Brain microvascular endothelial cell (primary cell): Measurements from ENCODE around the gene TTC34.
A peak's percentile ranks its signal among the peaks of the same experiment; 100 is the strongest.

ENCODE experiments used
- DNase-seq: peaks from one replicate; pipeline ENCODE4 v3.0.0-alpha.2; 2020
- H3K27ac ChIP-seq: fragments of 250-450 bp; sonication (Bioruptor Pico); 2 replicates; pipeline ENCODE4 v1.5.1; 2020; ENCODE audit warnings: mild to moderate bottlenecking, moderate library complexity
- H3K27me3 ChIP-seq: fragments of 250-450 bp; sonication (Bioruptor Pico); replicated peaks from 2 replicates; pipeline ENCODE4 v1.5.1; 2020; ENCODE audit warnings: mild to moderate bottlenecking
- H3K36me3 ChIP-seq: fragments of 250-450 bp; sonication (Bioruptor Pico); replicated peaks from 2 replicates; pipeline ENCODE4 v1.5.1; 2020; ENCODE audit warnings: mild to moderate bottlenecking
- H3K4me3 ChIP-seq: 2 replicates; pipeline ENCODE4 v1.5.1; 2011; ENCODE audit warnings: low read depth, mild to moderate bottlenecking, control low read depth, low read length, moderate library complexity
- in situ Hi-C: cut with HindIII; loops from 2 replicates; pipeline ENCODE4 v1.10.0; 2017; ENCODE audit warnings: low sequenced_read_pairs, low pct_ligation_motif_present
- TF ChIP-seq, protein P1 (sequence below): IDR thresholded peaks from 2 replicates; pipeline ENCODE4 v1.5.1; 2011; ENCODE audit warnings: low read depth, mild to moderate bottlenecking, moderate library complexity, low read length, control low read depth, inconsistent platforms; ENCODE audit errors: missing control alignments

TTC34 gene

GRCh38 chr1:2642560-2643413, 158.7 kb downstream of the TTC34 start:
- Histone ChIP-seq H3K27ac (peak overlapping the region; percentile 37), H3K27me3 (no peaks in the 10 kb centered on the region), H3K4me3 (peak overlapping the region; percentile 73), H3K36me3 (no peaks in the 10 kb centered on the region)
- peak; percentile 87 for DNase-seq
- in situ Hi-C loops, result no loop called here
- TF ChIP-seq, protein P1, sequence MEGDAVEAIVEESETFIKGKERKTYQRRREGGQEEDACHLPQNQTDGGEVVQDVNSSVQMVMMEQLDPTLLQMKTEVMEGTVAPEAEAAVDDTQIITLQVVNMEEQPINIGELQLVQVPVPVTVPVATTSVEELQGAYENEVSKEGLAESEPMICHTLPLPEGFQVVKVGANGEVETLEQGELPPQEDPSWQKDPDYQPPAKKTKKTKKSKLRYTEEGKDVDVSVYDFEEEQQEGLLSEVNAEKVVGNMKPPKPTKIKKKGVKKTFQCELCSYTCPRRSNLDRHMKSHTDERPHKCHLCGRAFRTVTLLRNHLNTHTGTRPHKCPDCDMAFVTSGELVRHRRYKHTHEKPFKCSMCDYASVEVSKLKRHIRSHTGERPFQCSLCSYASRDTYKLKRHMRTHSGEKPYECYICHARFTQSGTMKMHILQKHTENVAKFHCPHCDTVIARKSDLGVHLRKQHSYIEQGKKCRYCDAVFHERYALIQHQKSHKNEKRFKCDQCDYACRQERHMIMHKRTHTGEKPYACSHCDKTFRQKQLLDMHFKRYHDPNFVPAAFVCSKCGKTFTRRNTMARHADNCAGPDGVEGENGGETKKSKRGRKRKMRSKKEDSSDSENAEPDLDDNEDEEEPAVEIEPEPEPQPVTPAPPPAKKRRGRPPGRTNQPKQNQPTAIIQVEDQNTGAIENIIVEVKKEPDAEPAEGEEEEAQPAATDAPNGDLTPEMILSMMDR, result peak; percentile 27

- TF ChIP-seq, protein P1, result no peak
Observed at GRCh38 chr1:2642131-2642559, 159.3 kb downstream of the TTC34 start.

GRCh38 chr1:2641381-2642130, 159.9 kb downstream of the TTC34 start:
- Histone ChIP-seq H3K4me3 (peak overlapping the region; percentile 73), H3K27me3 (no peaks in the 10 kb centered on the region), H3K36me3 (no peaks in the 10 kb centered on the region), H3K27ac (no peak overlapping the region)
- DNase-seq, result no peak
- TF ChIP-seq, protein P1, result no peak
- in situ Hi-C loops, result no loop called here

More at GRCh38 chr1:2642131-2642559, 159.3 kb downstream of the TTC34 start:
- no peaks in the 10 kb centered on the region for H3K27me3 ChIP-seq
- no peak overlapping the region for H3K27ac ChIP-seq
- H3K36me3 ChIP-seq, result no peaks in the 10 kb centered on the region
- no peak for DNase-seq
- peak overlapping the region; percentile 73 for H3K4me3 ChIP-seq
- in situ Hi-C loops, result no loop called here

DNA sequence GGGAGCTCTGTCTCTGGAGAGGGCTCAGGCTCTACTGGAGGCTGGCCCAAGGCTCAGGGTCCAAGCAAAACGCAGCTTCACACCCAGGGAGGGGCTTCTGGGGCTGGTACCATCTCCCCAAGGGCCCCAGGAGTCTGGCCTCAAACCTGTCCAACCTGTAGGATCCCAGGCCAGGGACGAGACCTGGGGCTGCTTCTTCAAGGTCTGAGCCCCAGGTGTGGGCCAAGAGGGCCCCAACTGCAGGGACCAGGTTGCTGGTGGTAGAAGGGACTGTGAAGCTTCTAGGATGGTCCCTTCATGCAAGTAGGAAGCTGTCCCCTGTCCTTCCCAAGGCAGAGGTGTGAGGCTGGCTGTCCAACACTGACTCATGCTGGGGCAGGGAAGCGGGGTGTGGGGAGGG, 160.9 kb downstream of the TTC34 start:
- H3K36me3 ChIP-seq, result no peaks in the 10 kb centered on the region
- no peak for DNase-seq
- no peak overlapping the region for H3K27ac ChIP-seq
- H3K4me3 ChIP-seq, result no peak overlapping the region
- in situ Hi-C loops, result no loop called here
- H3K27me3 ChIP-seq, result no peaks in the 10 kb centered on the region
- TF ChIP-seq, protein P1, result no peak

DNA sequence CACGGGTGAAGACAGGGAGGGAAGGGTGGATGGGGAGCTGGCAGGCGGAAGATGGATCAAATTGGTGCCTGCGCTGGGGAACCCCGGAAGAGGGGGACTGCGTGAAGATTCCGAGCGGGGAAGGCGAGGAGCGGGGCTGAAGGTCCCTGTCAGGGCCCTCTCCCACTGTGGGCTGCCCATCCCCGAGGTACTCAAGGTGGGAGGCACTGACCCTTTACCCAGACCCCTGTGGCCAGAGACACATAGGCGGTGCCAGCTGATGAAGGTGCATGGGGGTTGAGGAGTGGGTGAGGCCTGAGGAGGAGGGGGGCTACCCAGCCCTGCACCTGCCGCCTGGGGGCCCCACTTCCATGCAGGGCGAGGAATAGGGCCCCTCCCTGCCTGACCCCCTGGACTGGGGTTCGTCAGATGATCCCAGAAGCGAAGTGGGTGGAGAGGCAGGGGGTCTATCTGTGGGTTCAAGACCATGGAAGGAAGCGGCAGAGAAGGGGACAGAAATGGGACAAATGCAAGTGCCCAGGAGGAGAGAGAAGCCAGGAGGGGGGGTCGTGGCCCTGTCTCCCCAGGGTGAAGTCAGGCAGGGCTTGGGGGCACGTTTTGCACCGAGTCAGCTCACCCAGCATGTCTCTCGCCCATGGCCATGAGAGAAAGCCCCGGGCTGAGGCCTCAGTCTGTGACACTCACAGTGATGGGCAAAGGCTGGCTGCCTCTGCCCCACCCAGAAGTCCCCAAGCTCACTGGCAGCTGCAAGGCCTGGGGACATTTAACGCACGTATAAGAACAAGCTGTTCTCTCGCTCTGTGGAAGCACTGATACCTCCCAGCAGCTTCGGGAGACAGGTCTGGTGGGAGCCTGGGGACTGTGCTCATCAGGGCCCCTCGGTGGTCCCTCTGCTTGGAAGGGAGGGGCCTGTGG, 161.6 kb downstream of the TTC34 start:
- no peak for DNase-seq
- in situ Hi-C loops, result no loop called here
- TF ChIP-seq, protein P1, result no peak

More for the DNA sequence above, 161.6 kb downstream of the TTC34 start:
- H3K27ac ChIP-seq, result no peak overlapping the region
- H3K36me3 ChIP-seq, result no peaks in the 10 kb centered on the region
- H3K27me3 ChIP-seq, result no peaks in the 10 kb centered on the region
- H3K4me3 ChIP-seq, result no peak overlapping the region
